ENCODE data around the gene POU2F3.

The POU2F3 gene

DNA sequence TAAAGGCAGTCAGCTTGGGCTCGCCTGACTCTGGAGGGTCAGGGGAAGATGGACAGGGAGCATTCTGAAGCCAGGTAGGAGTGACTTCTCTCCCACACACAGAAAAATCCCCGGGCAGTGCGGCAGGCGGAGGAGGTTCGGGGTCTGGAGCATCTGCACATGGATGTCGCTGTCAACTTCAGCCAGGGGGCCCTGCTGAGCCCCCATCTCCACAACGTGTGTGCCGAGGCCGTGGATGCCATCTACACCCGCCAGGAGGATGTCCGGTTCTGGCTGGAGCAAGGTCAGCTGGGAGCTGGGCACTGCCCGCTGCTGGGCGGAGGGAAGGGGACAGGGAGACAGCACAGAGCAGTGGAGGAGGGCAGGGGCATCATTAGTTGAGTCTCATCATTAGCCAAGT, 13.2 kb upstream of the POU2F3 start:
- DNase-seq (ENCODE audit: low read depth): no peak

GRCh38 chr11:120227228-120227852, 12.6 kb upstream of the POU2F3 start:
- DNase-seq (ENCODE audit: low read depth): no peak

DNA sequence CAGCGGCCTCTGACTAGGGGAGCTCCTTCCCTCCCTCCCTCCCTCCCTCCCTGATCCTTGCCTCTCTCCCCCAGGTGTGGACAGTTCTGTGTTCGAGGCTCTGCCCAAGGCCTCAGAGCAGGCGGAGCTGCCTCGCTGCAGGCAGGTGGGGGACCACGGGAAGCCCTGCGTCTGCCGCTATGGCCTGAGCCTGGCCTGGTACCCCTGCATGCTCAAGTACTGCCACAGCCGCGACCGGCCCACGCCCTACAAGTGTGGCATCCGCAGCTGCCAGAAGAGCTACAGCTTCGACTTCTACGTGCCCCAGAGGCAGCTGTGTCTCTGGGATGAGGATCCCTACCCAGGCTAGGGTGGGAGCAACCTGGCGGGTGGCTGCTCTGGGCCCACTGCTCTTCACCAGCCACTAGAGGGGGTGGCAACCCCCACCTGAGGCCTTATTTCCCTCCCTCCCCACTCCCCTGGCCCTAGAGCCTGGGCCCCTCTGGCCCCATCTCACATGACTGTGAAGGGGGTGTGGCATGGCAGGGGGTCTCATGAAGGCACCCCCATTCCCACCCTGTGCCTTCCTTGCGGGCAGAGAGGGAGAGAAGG, 11.1 kb upstream of the POU2F3 start:
- no peak for DNase-seq (ENCODE audit: low read depth)

DNA sequence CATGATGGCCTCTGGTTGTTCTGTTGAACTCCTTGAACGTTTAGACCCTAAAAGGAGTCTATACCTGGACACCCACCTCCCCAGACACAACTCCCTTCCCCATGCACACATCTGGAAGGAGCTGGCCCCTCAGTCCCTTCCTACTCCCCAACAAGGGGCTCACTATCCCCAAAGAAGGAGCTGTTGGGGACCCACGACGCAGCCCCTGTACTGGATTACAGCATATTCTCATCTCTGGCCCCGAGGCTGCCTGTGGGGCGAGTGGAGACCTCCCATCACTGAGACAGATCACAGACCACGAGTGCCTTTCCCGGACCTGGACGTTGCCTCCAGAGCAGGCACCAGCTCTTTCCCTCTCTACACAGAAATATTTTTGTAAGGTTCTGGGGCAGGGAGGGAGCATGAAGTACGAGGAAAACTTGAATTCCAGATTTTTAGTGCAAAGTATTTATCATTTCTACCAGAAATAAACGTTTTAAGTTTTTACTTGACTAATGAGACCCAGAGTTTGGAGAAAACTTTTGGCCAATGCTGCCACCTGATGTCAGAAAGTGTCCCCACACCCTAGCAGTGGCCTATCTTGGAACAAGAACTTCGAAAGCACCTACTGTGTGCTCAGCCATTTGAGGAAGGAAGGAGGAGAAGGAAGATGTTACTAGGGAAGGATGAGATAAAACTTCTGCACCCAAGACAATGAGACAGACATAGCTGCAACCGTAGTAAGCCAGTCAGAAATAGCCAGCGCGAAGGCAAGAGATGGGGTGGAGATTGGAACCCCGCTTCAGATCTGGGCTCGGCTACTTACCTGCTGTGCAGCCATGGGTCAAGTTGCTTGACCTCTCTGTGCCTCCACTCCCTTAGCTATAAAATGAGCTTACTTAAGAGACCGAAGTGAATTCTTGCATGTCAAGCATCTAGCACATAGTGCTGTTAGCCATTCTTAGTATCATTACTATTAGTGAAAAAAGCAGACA, 10.2 kb upstream of the POU2F3 start:
- no peak for DNase-seq (ENCODE audit: low read depth)

DNA sequence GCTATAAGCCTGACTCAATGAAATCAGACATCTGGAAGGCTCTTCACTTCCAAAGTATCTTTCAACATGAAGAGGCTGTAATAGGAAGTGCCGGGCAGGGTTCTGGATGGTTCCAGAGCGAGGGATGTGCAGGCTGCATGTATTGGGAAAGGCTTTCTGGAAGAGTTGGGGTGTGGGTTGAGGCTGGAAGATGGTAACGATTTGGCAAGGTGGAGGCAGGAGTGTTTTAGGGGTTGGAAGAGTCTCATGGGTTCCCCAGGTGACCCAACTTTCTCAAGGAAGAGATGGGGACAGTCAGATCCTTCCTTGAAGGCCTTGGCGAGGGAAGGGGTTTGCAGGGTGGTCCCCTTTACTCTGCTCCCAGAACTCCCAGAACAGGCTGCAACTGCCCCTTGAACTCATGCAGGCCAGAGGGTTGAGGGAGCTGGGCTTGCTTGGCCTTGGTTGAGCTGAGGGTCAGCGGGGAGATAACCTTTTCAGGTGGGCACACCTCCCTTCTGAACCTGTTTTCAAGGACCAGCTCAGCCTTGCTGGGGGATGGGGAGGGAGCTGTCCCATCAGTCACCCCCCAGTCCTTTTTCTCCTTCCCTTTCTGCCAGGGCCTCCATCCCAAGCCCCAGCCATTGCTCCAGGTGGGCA, 9.4 kb upstream of the POU2F3 start:
- no peak for DNase-seq (ENCODE audit: low read depth)

- DNase-seq (ENCODE audit: low read depth): no peak
Observed at GRCh38 chr11:120231963-120232362, 8.0 kb upstream of the POU2F3 start.

GRCh38 chr11:120233207-120233803, 6.6 kb upstream of the POU2F3 start:
- DNase-seq (ENCODE audit: low read depth): no peak

- DNase-seq (ENCODE audit: low read depth): peak; percentile 41
Observed at GRCh38 chr11:120235024-120235628, 4.8 kb upstream of the POU2F3 start.

DNA sequence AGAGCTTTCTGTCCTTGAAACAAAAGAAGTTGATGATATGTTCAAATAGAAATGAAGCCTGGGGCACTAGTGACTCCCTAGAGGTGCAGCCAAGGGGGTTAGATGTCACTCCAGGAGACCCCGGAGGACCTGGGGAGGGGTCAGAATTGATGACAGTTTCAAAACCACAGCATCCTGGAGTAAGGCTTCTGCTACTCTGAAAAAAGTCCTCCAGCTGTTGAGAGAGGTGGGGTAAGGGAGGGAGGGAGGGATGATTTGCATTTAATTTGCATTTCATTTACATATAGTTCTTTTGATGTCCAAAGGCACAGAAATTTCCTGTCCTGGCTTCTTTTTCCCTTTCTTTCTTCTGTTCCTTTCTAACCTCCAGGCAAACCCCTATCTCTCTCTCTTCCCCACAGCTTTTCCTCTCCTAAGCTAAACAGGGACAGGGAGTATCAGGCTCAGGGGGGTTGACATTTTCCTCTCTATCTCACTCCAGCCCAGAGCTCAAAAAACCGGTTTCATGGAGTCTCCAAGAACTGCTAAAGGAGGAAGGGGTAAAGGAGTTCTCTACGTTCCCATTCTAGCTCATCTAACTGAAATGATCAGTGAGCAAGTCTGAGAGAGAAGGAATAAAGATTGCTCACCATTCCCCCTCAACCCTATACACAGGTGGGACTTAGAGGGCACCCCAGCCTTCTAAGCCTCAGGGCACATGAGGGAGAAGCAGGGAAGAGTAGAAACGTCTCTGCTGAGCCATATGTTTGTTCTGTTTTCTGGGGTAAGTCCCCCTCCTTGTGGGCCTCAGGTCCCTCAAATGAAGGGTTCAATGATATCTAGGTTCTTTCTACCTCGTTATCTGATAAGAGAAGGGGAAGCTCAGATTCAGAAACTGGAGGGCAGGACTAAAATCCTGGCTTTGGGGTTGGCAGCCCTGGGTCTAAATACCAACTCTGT, 3.5 kb upstream of the POU2F3 start:
- DNase-seq (ENCODE audit: low read depth): no peak

- no peak for DNase-seq (ENCODE audit: low read depth)
Observed at GRCh38 chr11:120238968-120239620, 846 bp upstream of the POU2F3 start.

DNA sequence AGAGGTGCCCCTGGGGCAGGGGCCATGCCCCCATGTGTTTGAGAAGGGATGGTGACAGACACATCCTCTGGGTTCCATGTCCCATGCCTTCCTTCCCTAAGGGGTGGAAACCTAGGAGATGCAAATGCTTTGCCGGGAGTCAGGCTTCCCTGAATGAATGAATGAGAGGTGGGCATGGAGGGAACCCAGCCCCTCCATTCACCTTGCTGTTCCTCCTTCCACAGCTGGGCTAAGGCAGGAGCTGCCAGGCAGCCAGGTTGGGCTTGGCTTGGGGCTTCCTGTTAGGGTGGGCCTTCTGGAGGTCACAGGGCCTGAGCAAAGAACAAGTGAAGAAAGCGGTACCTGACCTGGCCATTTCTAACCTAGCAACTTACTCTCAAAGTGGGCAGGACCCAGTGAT, 926 bp downstream of the POU2F3 start:
- no peak for DNase-seq (ENCODE audit: low read depth)

- no peak for DNase-seq (ENCODE audit: low read depth)
Observed at GRCh38 chr11:120241277-120241676, 1.3 kb downstream of the POU2F3 start.

GRCh38 chr11:120243221-120243620, 3.3 kb downstream of the POU2F3 start:
- no peak for DNase-seq (ENCODE audit: low read depth)

DNA sequence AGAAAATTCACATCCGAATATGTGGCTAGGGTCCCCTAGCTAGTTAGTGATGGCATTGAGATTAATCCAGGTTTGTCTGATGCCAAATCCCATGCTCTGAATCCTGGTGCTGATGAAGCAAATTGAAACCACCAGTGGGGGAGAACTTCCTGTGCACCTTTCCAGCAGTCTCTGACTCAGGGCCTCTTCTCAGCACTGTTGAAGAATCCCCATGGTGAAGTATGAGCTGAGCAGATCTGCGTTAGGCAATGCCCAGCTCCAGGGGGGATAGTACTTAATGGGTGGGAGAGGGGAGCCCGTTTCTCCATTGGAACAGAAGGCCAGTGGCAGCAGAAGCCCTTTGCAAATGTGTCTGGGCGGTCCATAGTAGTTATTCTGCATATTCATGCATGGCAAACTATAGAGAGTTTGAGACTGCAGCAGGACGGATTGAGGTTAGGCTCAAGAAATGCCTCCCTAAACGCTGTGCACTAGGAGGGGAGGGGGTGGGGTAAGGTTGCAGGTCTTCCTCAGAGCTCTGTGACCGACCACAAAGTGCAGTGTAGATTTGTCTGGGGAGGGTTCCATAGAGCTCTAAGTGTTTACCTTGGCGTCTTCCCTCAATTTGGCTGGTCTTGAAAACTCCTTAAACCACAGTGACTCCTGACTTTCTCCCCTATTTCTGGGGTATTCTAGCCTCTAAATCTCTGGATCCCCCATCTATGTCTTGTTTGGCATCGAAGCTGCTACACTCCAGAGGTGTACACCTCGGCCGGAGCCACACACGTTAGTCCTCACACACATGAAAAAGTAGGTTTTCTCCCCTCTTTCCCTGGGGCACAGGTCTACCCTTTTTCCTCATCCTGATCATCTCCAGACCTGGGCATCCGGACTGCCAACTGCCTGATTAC, 4.8 kb downstream of the POU2F3 start:
- DNase-seq (ENCODE audit: low read depth): no peak

- DNase-seq (ENCODE audit: low read depth): no peak
Observed at GRCh38 chr11:120245434-120245833, 5.5 kb downstream of the POU2F3 start.

GRCh38 chr11:120248551-120249278, 8.8 kb downstream of the POU2F3 start:
- no peak for DNase-seq (ENCODE audit: low read depth)

DNA sequence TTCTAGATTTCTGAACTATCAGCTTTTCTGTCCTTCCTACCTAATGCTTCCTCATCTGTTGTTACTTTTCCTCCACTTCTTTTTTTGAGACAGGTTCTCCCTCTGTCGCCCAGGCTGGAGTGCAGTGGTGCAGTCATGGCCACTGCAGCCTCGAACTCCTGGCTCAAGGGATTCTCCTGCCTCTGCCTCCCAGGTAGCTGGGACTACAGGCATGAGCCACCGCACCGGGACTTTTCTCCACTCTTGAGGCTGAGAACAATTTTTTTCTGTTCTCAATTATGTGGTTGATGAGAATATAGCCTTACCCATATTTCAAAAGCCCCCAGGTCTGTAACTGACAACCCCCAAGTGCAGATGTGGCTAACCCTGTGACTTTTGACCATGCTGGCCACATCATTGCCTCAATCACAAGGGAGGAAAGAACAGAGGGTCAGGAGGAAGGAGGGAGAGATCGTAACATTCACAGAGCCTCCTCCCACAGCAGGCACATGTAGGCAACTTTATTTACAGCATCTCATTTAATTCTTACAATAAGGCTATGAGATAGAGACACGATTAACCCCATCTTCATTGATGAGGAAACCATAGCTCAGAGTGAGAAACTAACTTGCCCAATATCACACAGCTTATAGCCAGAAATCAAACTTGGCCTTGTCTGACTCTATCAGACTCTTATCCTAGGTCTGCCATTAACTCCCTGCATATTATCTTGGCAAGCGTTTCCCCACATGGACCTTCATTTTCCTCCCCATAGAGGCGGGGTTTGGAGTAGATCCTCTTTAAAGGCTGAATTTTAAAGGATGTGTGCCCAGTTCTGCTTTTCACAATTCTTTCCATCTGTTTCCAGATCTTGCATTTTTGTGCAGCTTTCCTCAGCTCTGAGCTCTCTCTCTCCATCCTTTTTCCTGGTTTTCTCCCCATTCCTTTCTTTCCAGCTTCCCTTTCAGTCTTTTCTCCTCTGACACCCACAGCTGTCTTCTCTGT, 9.6 kb downstream of the POU2F3 start:
- DNase-seq (ENCODE audit: low read depth): no peak
